HepG2 (cell line): Measurements from ENCODE around the gene BCL6. TPM values are rescaled to one million over a fixed set of nuclear protein-coding genes. Genes with fewer than 3 reads are reported as not detected.

ENCODE experiments used
- ARID4A ChIP-seq: sonication (generic); formaldehyde crosslinking; IDR thresholded peaks from 2 replicates; pipeline ENCODE4 v1.5.0; 2020; ENCODE audit warnings: mild to moderate bottlenecking, missing genetic modification reagents, borderline replicate concordance
- FOXP1 ChIP-seq, 2 experiments: fragments of 450-650 bp in 1 of 2; IDR thresholded peaks; 2 replicates each; pipeline ENCODE4 v1.6.1; 2017 to 2018; ENCODE audit warnings: antibody characterized with exemption in 1 of 2
- GMEB1 ChIP-seq: sonication (generic); formaldehyde crosslinking; IDR thresholded peaks from 2 replicates; pipeline ENCODE4 v1.5.1; 2020; ENCODE audit warnings: missing genetic modification reagents, mild to moderate bottlenecking, borderline replicate concordance
- IKZF5 ChIP-seq: IDR thresholded peaks from 2 replicates; pipeline ENCODE4 v1.6.1; 2018; ENCODE audit warnings: missing genetic modification reagents, mild to moderate bottlenecking, missing compliant biosample characterization
- NCOA2 ChIP-seq: sonication (generic); formaldehyde crosslinking; IDR thresholded peaks from 2 replicates; pipeline ENCODE4 v1.8.0; 2022; ENCODE audit warnings: inconsistent platforms
- RERE ChIP-seq: IDR thresholded peaks from 2 replicates; pipeline ENCODE4 v1.6.1; 2016; ENCODE audit warnings: low read depth, missing genetic modification reagents, missing compliant biosample characterization
- ZBTB49 ChIP-seq: sonication (generic); formaldehyde crosslinking; IDR thresholded peaks from 2 replicates; pipeline ENCODE4 v1.4.0; 2020; ENCODE audit warnings: missing genetic modification reagents, borderline replicate concordance
- ZBTB7B ChIP-seq: sonication (generic); formaldehyde crosslinking; IDR thresholded peaks from 2 replicates; pipeline ENCODE4 v1.4.0; 2020; ENCODE audit warnings: missing genetic modification reagents
- ZNF12 ChIP-seq: sonication (generic); formaldehyde crosslinking; IDR thresholded peaks from 2 replicates; pipeline ENCODE4 v1.5.0; 2020; ENCODE audit warnings: missing genetic modification reagents
- ZNF143 ChIP-seq: sonication (generic); formaldehyde crosslinking; IDR thresholded peaks from 2 replicates; pipeline ENCODE4 v1.4.0; 2020; ENCODE audit warnings: missing genetic modification reagents
- ZNF782 ChIP-seq: sonication (generic); formaldehyde crosslinking; IDR thresholded peaks from 2 replicates; pipeline ENCODE4 v1.4.0; 2020; ENCODE audit warnings: missing genetic modification reagents, mild to moderate bottlenecking, borderline replicate concordance
- ZSCAN21 ChIP-seq: sonication (generic); formaldehyde crosslinking; IDR thresholded peaks from 2 replicates; pipeline ENCODE4 v1.8.0; 2022; ENCODE audit warnings: mild to moderate bottlenecking, missing genetic modification reagents, moderate library complexity, borderline replicate concordance
- polyA plus RNA-seq, 8 experiments: library from polyadenylated mRNA; depleted of rRNA in 3 of 8; stranded (reverse) in 7 of 8; unstranded in 1 of 8; fragments of >200 nt; fragmentation: Illumina TruSeq in 4 of 8; extraction: Trizol in 4 of 8; gene quantifications; 2 replicates each; pipeline versions ENCODE4 v1.2.1 to v1.2.3, GENCODE V29; 2011 to 2016; ENCODE audit warnings: low read depth in 4 of 8, missing spikeins in 1 of 8, mixed read lengths in 1 of 8; ENCODE audit not compliant: insufficient read depth in 1 of 8
- total RNA-seq, 5 experiments: library from RNA; depleted of rRNA; stranded (reverse); fragments of >200 nt; fragmentation: Illumina TruSeq; extraction: Trizol; gene quantifications; 2 replicates each; pipeline ENCODE4 v1.2.3, GENCODE V29; 2016; ENCODE audit warnings: low read depth in 1 of 5

Gene BCL6
- total and polyA plus RNA-seq, 2 of the 13 experiments (the other 11 are each of a cell fraction or from before 2014, with no cell fraction given), result 21.2 to 53.7 TPM

GRCh38 chr3:187745201-187746058 is at the start of gene BCL6 (continued):
- peak; percentile 86 for TF ChIP-seq IKZF5 (CRISPR knock-in tag)
- TF ChIP-seq ZNF143, result no peak
- peak; percentile 44; the same call in 1 of the 2 replicates for TF ChIP-seq GMEB1 (CRISPR knock-in tag)
- peak; percentile 64; the same call in 1 of the 2 replicates for TF ChIP-seq ARID4A (CRISPR knock-in tag)
- TF ChIP-seq ZBTB7B (CRISPR knock-in tag), result peak; percentile 67
- TF ChIP-seq FOXP1 (IDR thresholded peaks at IDR 0.05), result no peak
- peak; percentile 62 for TF ChIP-seq FOXP1 (CRISPR knock-in tag; IDR thresholded peaks at IDR 0.05)
- peak; percentile 63; the same call in 1 of the 2 replicates for TF ChIP-seq ZNF12
- TF ChIP-seq ZSCAN21, result peak; percentile 55; the same call in 1 of the 2 replicates
- TF ChIP-seq NCOA2 (CRISPR knock-in tag), result peak; percentile 93
- TF ChIP-seq RERE, result peak; percentile 51; the same call in 1 of the 2 replicates
- TF ChIP-seq ZBTB49, result no peak
- no peak for TF ChIP-seq ZNF782 (CRISPR knock-in tag)
